Measurements from ENCODE around the gene SPINK8. TPM values are rescaled to one million over a fixed set of nuclear protein-coding genes. Genes with fewer than 3 reads are reported as not detected.

The SPINK8 gene
- total RNA-seq, 1 experiment from 2014 or later, result not detected

DNA sequence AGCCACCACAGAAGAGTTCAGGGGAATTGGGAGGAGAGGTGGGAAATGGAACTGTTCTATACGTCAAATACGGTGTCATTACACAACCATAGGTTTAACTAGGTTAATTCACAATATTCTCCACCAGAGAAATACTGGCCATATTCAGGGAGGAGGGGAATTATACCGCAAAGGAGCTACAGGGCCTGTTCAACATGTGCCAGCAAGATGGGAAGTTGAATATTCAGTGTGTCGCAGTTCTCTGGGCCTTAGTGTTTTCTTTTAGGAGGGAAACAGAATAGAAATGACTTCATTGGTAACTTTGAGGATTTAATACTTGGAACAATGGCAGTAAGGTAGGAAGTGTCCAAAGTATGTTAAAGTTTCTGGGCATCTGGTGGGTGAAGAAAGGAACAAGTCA, 20.5 kb upstream of the SPINK8 start:
- RAD21 ChIA-PET (ENCODE audit: low non-redundant PET in 1 of 2, low total read pairs in 2 of 2, uncharacterized antibody in 2 of 2, unreplicated experiment in 2 of 2), result no interaction called here
- CTCF ChIA-PET, result no interaction called here
- no peak overlapping the region for H2AFZ ChIP-seq (ENCODE audit: low read depth, low read length, poor library complexity, severe bottlenecking)
- no peak overlapping the region for H3K4me2 ChIP-seq (ENCODE audit: low read length)
- H3K36me3 ChIP-seq (ENCODE audit: control insufficient read depth in 1 of 2, insufficient read depth in 2 of 2, low read length in 2 of 2), result no peaks in the 10 kb centered on the region
- H3K4me1 ChIP-seq (ENCODE audit: control insufficient read depth in 1 of 2, insufficient read depth in 2 of 2, low read length in 2 of 2), result no peaks in the 10 kb centered on the region
- no peaks in the 10 kb centered on the region for H4K20me1 ChIP-seq (ENCODE audit: insufficient read depth)
- ATAC-seq (no peak), DNase-seq (ENCODE audit: low read depth, low spot score) (no peak)
- POLR2A ChIA-PET, result no interaction called here
- no peaks in the 10 kb centered on the region for H3K79me2 ChIP-seq (ENCODE audit: insufficient read depth, low read length)
- H3K9ac ChIP-seq (ENCODE audit: low read length), result no peak overlapping the region
- BruUV-seq (replicated peaks), result no TSS peak
- H3K27ac ChIP-seq (ENCODE audit: low read depth, low read length), result no peak overlapping the region
- intact Hi-C loops (cut with micrococcal nuclease), result no loop called here
- H3K27me3 ChIP-seq (ENCODE audit: insufficient read depth, low read length), result no peaks in the 10 kb centered on the region
- H3K4me3 ChIP-seq (replicated peaks in 1 of 2; ENCODE audit: low read depth in 1 of 2, low read length in 2 of 2), result no peak overlapping the region
- no peaks in the 10 kb centered on the region for H3K9me3 ChIP-seq (ENCODE audit: control insufficient read depth in 1 of 2, insufficient read depth in 1 of 2, low read depth in 1 of 2, low read length in 2 of 2)
- no peaks in the 10 kb centered on the region for H3K9me2 ChIP-seq (ENCODE audit: insufficient read depth)
- TF ChIP-seq ELF1 (IDR thresholded peaks at IDR 0.05; ENCODE audit: borderline replicate concordance, low read depth), result no peak

DNA sequence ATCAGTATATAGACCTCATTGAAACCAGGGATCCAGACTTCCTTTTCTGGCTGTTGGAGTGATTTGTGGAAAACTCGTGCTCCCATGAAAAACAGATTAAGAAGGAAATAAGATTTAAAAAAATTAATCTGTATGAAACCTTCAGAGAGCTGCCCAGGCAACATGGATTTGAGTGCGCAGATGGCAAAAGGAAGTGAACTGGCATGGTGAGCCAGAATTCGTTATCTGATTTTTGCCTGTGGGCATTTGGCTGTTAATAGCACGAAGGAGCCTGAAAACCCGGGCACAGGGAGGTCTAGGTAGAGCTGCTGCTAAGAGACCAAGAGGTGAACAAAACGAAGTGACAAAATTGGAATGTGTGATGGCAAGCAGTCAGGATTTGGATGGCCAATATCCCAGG, 19.1 kb upstream of the SPINK8 start:
- Histone ChIP-seq H3K9me2 (ENCODE audit: insufficient read depth) (no peaks in the 10 kb centered on the region), H3K4me2 (ENCODE audit: low read length) (no peak overlapping the region), H3K27me3 (ENCODE audit: insufficient read depth, low read length) (no peaks in the 10 kb centered on the region), H3K4me3 (replicated peaks in 1 of 2; ENCODE audit: low read depth in 1 of 2, low read length in 2 of 2) (no peak overlapping the region), H3K9ac (ENCODE audit: low read length) (no peak overlapping the region), H4K20me1 (ENCODE audit: insufficient read depth) (no peaks in the 10 kb centered on the region), H3K79me2 (ENCODE audit: insufficient read depth, low read length) (no peaks in the 10 kb centered on the region), H3K27ac (ENCODE audit: low read depth, low read length) (no peak overlapping the region), H3K9me3 (ENCODE audit: control insufficient read depth in 1 of 2, insufficient read depth in 1 of 2, low read depth in 1 of 2, low read length in 2 of 2) (no peaks in the 10 kb centered on the region), H3K36me3 (ENCODE audit: control insufficient read depth in 1 of 2, insufficient read depth in 2 of 2, low read length in 2 of 2) (no peaks in the 10 kb centered on the region), H2AFZ (ENCODE audit: low read depth, low read length, poor library complexity, severe bottlenecking) (no peak overlapping the region), H3K4me1 (ENCODE audit: control insufficient read depth in 1 of 2, insufficient read depth in 2 of 2, low read length in 2 of 2) (no peaks in the 10 kb centered on the region)
- POLR2A ChIA-PET, result no interaction called here
- CTCF ChIA-PET, result no interaction called here
- RAD21 ChIA-PET (ENCODE audit: low non-redundant PET in 1 of 2, low total read pairs in 2 of 2, uncharacterized antibody in 2 of 2, unreplicated experiment in 2 of 2), result no interaction called here
- DNase-seq (ENCODE audit: low read depth, low spot score), result no peak
- no peak for ATAC-seq
- intact Hi-C loops (cut with micrococcal nuclease), result no loop called here
- BruUV-seq (replicated peaks), result no TSS peak
- TF ChIP-seq SIN3A (IDR thresholded peaks at IDR 0.05; ENCODE audit: low read depth) (no peak), EZH2phosphoT487 (IDR thresholded peaks at IDR 0.05; ENCODE audit: borderline replicate concordance) (no peak), EZH2 (IDR thresholded peaks at IDR 0.05) (no peak), POLR2AphosphoS5 (IDR thresholded peaks at IDR 0.05; ENCODE audit: low read depth, low read length) (no peak), POLR2A (IDR thresholded peaks at IDR 0.05; ENCODE audit: borderline replicate concordance, extremely low read depth, insufficient read depth, insufficient read length) (no peak), ELF1 (IDR thresholded peaks at IDR 0.05; ENCODE audit: borderline replicate concordance, low read depth) (no peak), ZFX (IDR thresholded peaks at IDR 0.05) (no peak), ZNF274 (IDR thresholded peaks at IDR 0.05; ENCODE audit: low read depth, low read length) (no peak), CBX3 (IDR thresholded peaks at IDR 0.05; ENCODE audit: low read depth) (no peak)
- TF ChIP-seq, protein P1, sequence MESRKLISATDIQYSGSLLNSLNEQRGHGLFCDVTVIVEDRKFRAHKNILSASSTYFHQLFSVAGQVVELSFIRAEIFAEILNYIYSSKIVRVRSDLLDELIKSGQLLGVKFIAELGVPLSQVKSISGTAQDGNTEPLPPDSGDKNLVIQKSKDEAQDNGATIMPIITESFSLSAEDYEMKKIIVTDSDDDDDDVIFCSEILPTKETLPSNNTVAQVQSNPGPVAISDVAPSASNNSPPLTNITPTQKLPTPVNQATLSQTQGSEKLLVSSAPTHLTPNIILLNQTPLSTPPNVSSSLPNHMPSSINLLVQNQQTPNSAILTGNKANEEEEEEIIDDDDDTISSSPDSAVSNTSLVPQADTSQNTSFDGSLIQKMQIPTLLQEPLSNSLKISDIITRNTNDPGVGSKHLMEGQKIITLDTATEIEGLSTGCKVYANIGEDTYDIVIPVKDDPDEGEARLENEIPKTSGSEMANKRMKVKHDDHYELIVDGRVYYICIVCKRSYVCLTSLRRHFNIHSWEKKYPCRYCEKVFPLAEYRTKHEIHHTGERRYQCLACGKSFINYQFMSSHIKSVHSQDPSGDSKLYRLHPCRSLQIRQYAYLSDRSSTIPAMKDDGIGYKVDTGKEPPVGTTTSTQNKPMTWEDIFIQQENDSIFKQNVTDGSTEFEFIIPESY (IDR thresholded peaks at IDR 0.05; ENCODE audit: extremely low read depth, insufficient replicate concordance, low read length), result no peak
- TF ChIP-seq, protein P2, sequence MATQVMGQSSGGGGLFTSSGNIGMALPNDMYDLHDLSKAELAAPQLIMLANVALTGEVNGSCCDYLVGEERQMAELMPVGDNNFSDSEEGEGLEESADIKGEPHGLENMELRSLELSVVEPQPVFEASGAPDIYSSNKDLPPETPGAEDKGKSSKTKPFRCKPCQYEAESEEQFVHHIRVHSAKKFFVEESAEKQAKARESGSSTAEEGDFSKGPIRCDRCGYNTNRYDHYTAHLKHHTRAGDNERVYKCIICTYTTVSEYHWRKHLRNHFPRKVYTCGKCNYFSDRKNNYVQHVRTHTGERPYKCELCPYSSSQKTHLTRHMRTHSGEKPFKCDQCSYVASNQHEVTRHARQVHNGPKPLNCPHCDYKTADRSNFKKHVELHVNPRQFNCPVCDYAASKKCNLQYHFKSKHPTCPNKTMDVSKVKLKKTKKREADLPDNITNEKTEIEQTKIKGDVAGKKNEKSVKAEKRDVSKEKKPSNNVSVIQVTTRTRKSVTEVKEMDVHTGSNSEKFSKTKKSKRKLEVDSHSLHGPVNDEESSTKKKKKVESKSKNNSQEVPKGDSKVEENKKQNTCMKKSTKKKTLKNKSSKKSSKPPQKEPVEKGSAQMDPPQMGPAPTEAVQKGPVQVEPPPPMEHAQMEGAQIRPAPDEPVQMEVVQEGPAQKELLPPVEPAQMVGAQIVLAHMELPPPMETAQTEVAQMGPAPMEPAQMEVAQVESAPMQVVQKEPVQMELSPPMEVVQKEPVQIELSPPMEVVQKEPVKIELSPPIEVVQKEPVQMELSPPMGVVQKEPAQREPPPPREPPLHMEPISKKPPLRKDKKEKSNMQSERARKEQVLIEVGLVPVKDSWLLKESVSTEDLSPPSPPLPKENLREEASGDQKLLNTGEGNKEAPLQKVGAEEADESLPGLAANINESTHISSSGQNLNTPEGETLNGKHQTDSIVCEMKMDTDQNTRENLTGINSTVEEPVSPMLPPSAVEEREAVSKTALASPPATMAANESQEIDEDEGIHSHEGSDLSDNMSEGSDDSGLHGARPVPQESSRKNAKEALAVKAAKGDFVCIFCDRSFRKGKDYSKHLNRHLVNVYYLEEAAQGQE (IDR thresholded peaks at IDR 0.05; ENCODE audit: low read depth), result no peak
